Bronchial epithelial cell (primary cell): ENCODE measurements around the gene ARCN1. TPM values are rescaled to one million over a fixed set of nuclear protein-coding genes. Genes with fewer than 3 reads are reported as not detected.

Source experiments
- DNase-seq: peaks from one replicate; pipeline ENCODE4 v3.0.0-alpha.2; 2010; ENCODE audit warnings: low read depth
- FAIRE-seq: peaks from 2 replicates; lab custom pipeline; 2011; peaks lifted over from hg19 to GRCh38; lab: Jason Lieb, UNC
- H3K27me3 ChIP-seq: 2 replicates; pipeline ENCODE4 v1.5.1; 2011; ENCODE audit warnings: low read length; ENCODE audit not compliant: control insufficient read depth, insufficient read depth
- H3K36me3 ChIP-seq: 2 replicates; pipeline ENCODE4 v1.5.1; 2011; ENCODE audit warnings: low read length; ENCODE audit not compliant: control insufficient read depth, insufficient read depth
- H3K4me3 ChIP-seq: 2 replicates; pipeline ENCODE4 v1.5.1; 2011; ENCODE audit warnings: mild to moderate bottlenecking, low read depth, low read length, control low read depth
- CTCF ChIP-seq: IDR thresholded peaks from 2 replicates; pipeline ENCODE4 v1.5.1; 2011; ENCODE audit warnings: mild to moderate bottlenecking, moderate library complexity, low read length, control low read depth, inconsistent platforms; ENCODE audit not compliant: insufficient read depth, severe bottlenecking
- total RNA-seq: library from RNA; depleted of rRNA; stranded (reverse); fragments of >200 nt; gene quantifications from 2 replicates; pipeline ENCODE4 v1.2.1, GENCODE V29; 2014

Gene ARCN1
- total RNA-seq, 1 donor from 2014 or later = 79.2 TPM

- H3K36me3 ChIP-seq = peaks cover 15% of the 10 kb centered on the region
- no peak overlapping the region for H3K4me3 ChIP-seq
- DNase-seq = no peak
- FAIRE-seq = no peak
- H3K27me3 ChIP-seq = no peaks in the 10 kb centered on the region
- TF ChIP-seq CTCF = no peak
Observed at GRCh38 chr11:118638726-118639125, 66.5 kb downstream of the ARCN1 start.

- FAIRE-seq (no peak), DNase-seq (no peak)
- Histone ChIP-seq H3K4me3 (no peak overlapping the region), H3K36me3 (peaks cover 21% of the 10 kb centered on the region), H3K27me3 (no peaks in the 10 kb centered on the region)
- no peak for TF ChIP-seq CTCF
Observed at GRCh38 chr11:118639899-118640298, 67.7 kb downstream of the ARCN1 start.

DNA sequence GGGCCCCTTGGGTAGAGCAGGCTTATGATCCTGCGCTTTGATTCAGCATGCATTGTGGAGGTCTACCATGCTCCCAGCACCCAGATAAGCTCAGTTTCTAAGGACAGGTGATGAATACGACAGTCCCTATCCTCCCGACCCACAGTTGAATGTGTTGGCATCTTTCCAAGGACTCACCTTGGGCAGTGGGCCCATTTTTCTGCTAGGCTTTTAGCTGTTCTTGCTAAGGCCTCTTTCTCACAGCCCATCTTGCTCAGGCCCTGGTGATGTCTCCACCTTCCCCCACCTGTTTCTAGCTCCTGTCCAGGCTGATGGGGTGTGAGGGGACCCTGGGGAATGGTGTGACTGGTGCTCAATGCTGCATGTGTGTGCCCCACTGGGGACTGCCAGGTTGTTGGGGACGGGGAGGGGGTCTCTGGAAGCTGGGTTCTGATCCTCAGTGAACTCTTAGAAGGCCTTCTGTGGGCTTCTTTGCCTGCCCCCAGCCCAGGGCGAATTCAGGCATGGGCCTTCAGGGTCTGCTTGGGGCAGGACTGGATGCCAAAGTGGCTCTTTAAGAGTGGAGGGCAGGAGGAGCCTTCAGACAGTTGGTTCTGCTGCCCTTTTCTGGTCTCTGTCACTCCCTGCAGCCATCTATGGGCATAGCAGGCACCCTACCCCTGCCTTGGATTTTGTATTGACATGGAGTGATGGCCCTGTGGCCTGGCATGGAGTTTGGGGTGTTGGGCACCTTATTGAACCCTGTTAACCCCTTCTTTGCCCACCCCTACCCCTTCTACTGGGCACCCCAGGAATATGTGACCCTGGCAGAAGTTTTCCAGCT, 68.3 kb downstream of the ARCN1 start:
- FAIRE-seq (peak; percentile 73), DNase-seq (no peak)
- Histone ChIP-seq H3K4me3 (no peak overlapping the region), H3K36me3 (peaks cover 28% of the 10 kb centered on the region), H3K27me3 (no peaks in the 10 kb centered on the region)
- TF ChIP-seq CTCF = peak; percentile 64

DNA sequence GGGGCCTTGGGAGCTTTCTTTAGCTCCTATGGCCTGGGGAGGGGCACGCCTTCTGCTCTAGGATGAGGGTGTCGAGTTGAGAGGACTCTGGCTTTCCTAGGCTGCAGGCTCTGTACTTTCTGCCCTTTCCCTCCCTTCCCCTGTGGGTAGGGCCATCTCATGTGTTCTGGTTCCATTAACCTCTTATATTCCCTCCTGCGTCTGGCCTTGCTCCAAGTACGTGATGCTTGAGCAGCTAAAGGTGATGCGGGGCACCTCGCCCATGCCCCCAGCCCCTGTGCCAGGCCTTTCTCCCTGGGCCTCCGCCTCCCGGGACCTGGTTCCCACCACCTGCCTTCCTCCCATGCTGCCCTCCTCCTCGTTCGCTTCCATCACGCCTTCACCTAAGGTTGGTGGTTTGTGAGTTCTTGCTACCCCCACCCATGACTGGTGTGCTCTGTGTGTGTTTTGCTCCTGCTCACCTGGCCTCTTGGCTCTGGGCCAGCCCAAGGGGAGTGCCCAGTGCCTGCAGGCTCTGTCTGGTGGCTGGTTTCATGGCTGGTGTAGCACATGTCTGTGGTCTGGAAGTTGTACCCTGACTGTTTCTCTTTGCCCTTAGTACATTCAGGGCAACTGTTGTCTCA, 69.3 kb downstream of the ARCN1 start:
- H3K27me3 ChIP-seq = no peaks in the 10 kb centered on the region
- peak; percentile 65 for DNase-seq
- no peak for TF ChIP-seq CTCF
- peak; percentile 84 for FAIRE-seq
- H3K36me3 ChIP-seq = peaks cover 28% of the 10 kb centered on the region
- H3K4me3 ChIP-seq = no peak overlapping the region

- no peak overlapping the region for H3K4me3 ChIP-seq
- peaks cover 29% of the 10 kb centered on the region for H3K36me3 ChIP-seq
- FAIRE-seq = no peak
- no peaks in the 10 kb centered on the region for H3K27me3 ChIP-seq
- no peak for TF ChIP-seq CTCF
- DNase-seq = no peak
Observed at GRCh38 chr11:118643142-118643994, 71.2 kb downstream of the ARCN1 start.
